ENCODE measurements around the gene PIEZO1. TPM values are rescaled to one million over a fixed set of nuclear protein-coding genes. Genes with fewer than 3 reads are reported as not detected.

PIEZO1 gene
- total and polyA plus RNA-seq, 10 donors = 145 to 385 (median 201) TPM

DNA sequence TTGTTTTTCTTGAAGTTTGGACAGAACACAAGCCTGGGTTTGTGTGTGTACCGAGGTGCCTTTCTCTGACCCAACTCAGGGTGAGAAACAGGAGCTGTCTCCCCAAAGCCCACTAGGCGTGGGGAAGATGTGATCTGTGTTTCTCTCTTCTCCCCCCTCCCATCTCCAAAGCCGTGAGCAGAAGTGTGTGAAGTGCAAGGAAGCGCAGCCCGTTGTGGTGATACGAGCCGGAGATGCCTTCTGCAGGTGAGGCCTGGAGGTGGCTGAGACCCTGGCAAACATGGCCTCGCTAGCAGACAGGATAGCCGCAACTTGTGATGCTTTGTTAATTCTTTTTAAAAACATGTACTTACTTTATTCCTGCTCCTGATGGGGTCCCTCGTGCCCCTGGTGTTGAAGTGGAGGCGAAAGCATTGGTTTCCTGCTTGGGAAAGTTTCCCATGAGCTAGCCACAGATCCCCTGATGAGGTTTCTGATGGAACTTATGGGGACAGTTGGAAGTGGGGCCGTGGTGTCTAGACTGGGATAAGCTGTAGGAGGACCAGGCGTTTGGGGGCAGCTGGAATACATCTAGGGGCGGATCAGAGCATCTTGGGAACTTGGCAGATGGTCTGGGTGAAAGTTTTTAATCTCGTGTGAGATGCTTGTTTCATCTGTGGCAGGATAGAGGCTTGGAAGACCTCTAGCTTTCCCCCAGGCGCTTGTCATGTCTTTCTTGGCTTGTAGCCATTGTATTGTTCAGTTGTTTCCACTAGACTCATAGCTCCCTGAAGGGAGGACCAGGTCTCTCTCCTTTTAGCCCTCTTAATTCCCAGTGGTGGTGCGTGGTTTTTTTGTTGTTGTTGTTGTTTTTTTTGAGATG lies 77.8 kb downstream of the PIEZO1 start:
- peaks cover 40 to 69% (median 54%) of the 10 kb centered on the region in 6 donors for H3K4me1 ChIP-seq
- DNase-seq = no peak
- intact Hi-C loops (cut with DNase I; ENCODE audit: low total_unique reads) = loop anchor here (10.0 kb wide), 2 partner anchors 52 to 132 kb away; partner anchors contain the start of genes CYBA and ZC3H18
- peak overlapping the region in 7 of 8 donors; percentile 77 to 98 (median 94) for H3K27ac ChIP-seq
- WGBS, 5 donors = 33 to 49% (median 39%) methylated on average over 17 of the region's 17 CpGs
- H3K27me3 ChIP-seq (replicated peaks in 1 of 7) = no peaks in the 10 kb centered on the region
- H3K36me3 ChIP-seq = peaks cover 0 to 21% (median 0%) of the 10 kb centered on the region in 6 donors
- no peaks in the 10 kb centered on the region for H3K9me3 ChIP-seq
- TF ChIP-seq, protein P1, sequence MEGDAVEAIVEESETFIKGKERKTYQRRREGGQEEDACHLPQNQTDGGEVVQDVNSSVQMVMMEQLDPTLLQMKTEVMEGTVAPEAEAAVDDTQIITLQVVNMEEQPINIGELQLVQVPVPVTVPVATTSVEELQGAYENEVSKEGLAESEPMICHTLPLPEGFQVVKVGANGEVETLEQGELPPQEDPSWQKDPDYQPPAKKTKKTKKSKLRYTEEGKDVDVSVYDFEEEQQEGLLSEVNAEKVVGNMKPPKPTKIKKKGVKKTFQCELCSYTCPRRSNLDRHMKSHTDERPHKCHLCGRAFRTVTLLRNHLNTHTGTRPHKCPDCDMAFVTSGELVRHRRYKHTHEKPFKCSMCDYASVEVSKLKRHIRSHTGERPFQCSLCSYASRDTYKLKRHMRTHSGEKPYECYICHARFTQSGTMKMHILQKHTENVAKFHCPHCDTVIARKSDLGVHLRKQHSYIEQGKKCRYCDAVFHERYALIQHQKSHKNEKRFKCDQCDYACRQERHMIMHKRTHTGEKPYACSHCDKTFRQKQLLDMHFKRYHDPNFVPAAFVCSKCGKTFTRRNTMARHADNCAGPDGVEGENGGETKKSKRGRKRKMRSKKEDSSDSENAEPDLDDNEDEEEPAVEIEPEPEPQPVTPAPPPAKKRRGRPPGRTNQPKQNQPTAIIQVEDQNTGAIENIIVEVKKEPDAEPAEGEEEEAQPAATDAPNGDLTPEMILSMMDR (IDR thresholded peaks at IDR 0.05 in 8 of 11, conservative IDR thresholded peaks at IDR 0.05 in 3 of 11) = no peak
- TF ChIP-seq POLR2AphosphoS5 (IDR thresholded peaks at IDR 0.05) = no peak
- TF ChIP-seq POLR2A (IDR thresholded peaks at IDR 0.05) = no peak
- H3K4me3 ChIP-seq = peak overlapping the region; percentile 85 to 99 (median 89)

DNA sequence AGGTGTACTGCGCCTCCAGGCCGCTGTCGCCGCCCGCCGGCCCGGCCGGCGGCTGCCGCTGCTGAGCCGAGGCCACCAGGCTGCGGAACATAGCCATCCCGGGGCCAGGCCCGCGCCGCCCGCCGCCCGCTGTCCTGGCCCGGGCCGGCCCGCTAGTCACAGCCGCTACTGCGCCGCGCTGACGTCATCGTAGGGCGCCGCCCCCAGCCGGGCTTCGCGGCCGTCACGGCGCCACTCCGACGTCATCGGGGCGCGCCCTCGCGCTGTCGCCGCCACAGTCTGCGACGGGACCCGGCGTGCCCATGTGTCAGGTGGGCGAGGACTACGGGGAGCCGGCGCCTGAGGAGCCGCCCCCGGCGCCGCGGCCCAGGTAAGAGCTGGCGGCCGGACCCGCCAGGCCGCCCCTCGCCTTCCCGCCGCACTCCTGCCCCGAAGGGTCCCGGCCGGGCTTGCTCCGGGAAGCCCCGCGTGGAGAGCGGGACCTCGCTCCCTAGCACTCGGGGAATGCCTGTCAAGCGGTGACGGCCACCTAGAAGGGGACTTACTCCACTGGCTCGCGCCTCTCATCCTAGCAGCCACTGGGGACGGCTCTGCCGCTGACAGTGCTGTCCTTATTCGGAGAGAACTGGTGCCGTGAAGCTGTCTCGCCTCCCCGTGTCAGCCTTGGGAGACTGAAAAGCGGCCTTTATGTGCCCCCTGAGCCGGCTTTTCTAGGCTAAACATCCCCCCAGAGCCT lies 78.6 kb downstream of the PIEZO1 start, which contains the start of the genes CTU2 and RNF166:
Gene CTU2 (plus strand): TSS at position 275 of the 736 bp plus-strand sequence. CDS start 28 bp downstream, at position 303.
Gene RNF166 (minus strand): TSS at position 180 of the 736 bp plus-strand sequence. CDS start 83 bp downstream, at position 97.
- no peaks in the 10 kb centered on the region for H3K27me3 ChIP-seq (replicated peaks in 1 of 7)
- peak within 1 kb of the TSS; percentile 77 to 98 (median 94) for H3K27ac ChIP-seq
- peak; percentile 98 for DNase-seq
- TF ChIP-seq POLR2A (IDR thresholded peaks at IDR 0.05) (peak in 2 of 3 donors; percentile 81 to 96), POLR2AphosphoS5 (IDR thresholded peaks at IDR 0.05) (peak; percentile 92 to 95 (median 94))
- TF ChIP-seq, protein P1 (IDR thresholded peaks at IDR 0.05 in 8 of 11, conservative IDR thresholded peaks at IDR 0.05 in 3 of 11) = peak in 3 of 11 experiments; percentile 5 to 13 (median 11)
- H3K36me3 ChIP-seq = peaks cover 0 to 23% (median 0%) of the 10 kb centered on the region in 6 donors
- H3K9me3 ChIP-seq = no peaks in the 10 kb centered on the region
- peak within 1 kb of the TSS; percentile 85 to 99 (median 89) for H3K4me3 ChIP-seq
- intact Hi-C loops (cut with DNase I; ENCODE audit: low total_unique reads) = loop anchor here (10.0 kb wide), 2 partner anchors 52 to 132 kb away; partner anchors contain the start of genes CYBA and ZC3H18
- peaks cover 48 to 77% (median 62%) of the 10 kb centered on the region in 6 donors for H3K4me1 ChIP-seq
- WGBS, 5 donors = 0% methylated on average over 17 to 86 of the region's 86 CpGs

DNA sequence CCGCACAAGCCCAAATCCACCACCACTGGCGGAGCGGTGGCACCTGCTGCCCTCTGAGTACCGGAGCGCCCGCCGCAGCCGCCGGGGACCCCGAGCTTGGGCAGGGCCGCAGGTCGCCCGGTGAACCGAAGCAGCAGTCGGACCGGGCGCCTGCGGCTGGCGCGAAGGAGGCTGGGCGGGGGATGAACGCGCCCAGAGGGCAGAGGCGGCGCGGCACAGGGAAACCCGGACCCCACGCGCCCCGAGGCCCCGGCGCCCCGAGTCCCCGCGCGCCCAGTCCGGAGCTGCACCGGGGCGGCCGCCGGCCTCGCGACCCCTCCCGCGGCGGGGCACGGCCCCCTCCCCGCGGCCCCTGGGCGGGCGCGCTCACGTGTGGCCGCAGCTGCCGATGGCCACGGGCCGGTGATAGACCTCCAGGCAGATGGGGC lies 79.2 kb downstream of the PIEZO1 start:
- intact Hi-C loops (cut with DNase I; ENCODE audit: low total_unique reads) = loop anchor here (10.0 kb wide), 2 partner anchors 51 to 131 kb away; partner anchors contain the start of genes CYBA and ZC3H18
- peak; percentile 89 for DNase-seq
- no peaks in the 10 kb centered on the region for H3K9me3 ChIP-seq
- WGBS, 5 donors = 0 to 1% (median 1%) methylated on average over 26 to 57 of the region's 57 CpGs
- peaks cover 53 to 78% (median 68%) of the 10 kb centered on the region in 6 donors for H3K4me1 ChIP-seq
- H3K27ac ChIP-seq = peak overlapping the region; percentile 77 to 98 (median 94)
- H3K36me3 ChIP-seq = peaks cover 0 to 23% (median 0%) of the 10 kb centered on the region in 6 donors
- TF ChIP-seq POLR2AphosphoS5 (IDR thresholded peaks at IDR 0.05) = no peak
- TF ChIP-seq, protein P1 (IDR thresholded peaks at IDR 0.05 in 8 of 11, conservative IDR thresholded peaks at IDR 0.05 in 3 of 11) = no peak
- TF ChIP-seq POLR2A (IDR thresholded peaks at IDR 0.05) = no peak
- H3K27me3 ChIP-seq (replicated peaks in 1 of 7) = no peaks in the 10 kb centered on the region
- peak overlapping the region; percentile 85 to 99 (median 89) for H3K4me3 ChIP-seq
